Measurements from ENCODE around the gene UTS2B.

DNA sequence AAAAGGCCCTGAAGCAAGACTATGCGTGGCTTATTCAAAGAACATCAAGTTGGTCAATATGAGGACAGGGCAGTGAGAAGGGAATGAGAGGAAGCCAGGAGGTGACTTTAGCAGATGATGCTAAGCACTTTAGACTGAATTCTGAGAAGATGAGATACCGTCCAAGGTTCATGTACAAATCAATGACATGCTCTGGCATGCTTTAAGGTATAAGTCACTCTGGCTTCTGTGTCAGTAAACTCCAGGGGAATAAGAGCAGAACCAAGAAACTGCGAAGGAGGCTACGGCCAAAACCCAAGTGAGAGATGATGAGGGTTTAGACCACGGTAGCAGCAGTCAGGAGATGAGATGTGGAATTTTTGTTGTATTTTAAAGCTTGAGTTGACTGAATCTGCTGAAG is 10.0 kb downstream of the UTS2B start:
- no peak for TF ChIP-seq EZH2 (IDR thresholded peaks at IDR 0.05; ENCODE audit: borderline replicate concordance, insufficient read depth, low read length, poor library complexity, severe bottlenecking)
- no peak for TF ChIP-seq POLR2AphosphoS5 (IDR thresholded peaks at IDR 0.05)
- no peak for TF ChIP-seq EP300 (conservative IDR thresholded peaks at IDR 0.05; ENCODE audit: poor library complexity, severe bottlenecking)
- TF ChIP-seq, protein P1, sequence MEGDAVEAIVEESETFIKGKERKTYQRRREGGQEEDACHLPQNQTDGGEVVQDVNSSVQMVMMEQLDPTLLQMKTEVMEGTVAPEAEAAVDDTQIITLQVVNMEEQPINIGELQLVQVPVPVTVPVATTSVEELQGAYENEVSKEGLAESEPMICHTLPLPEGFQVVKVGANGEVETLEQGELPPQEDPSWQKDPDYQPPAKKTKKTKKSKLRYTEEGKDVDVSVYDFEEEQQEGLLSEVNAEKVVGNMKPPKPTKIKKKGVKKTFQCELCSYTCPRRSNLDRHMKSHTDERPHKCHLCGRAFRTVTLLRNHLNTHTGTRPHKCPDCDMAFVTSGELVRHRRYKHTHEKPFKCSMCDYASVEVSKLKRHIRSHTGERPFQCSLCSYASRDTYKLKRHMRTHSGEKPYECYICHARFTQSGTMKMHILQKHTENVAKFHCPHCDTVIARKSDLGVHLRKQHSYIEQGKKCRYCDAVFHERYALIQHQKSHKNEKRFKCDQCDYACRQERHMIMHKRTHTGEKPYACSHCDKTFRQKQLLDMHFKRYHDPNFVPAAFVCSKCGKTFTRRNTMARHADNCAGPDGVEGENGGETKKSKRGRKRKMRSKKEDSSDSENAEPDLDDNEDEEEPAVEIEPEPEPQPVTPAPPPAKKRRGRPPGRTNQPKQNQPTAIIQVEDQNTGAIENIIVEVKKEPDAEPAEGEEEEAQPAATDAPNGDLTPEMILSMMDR (IDR thresholded peaks at IDR 0.05; ENCODE audit: poor library complexity, severe bottlenecking), result no peak

Data from neural cell (in vitro differentiated cells).